ENCODE measurements around the gene CMKLR1. TPM values are rescaled to one million over a fixed set of nuclear protein-coding genes. Genes with fewer than 3 reads are reported as not detected.

The CMKLR1 gene
- total RNA-seq, 1 donor from 2014 or later, result 47.5 TPM

- H3K4me1 Mint-ChIP-seq (ENCODE audit: unreplicated experiment), result peaks cover 9% of the 10 kb centered on the region
- H3K36me3 Mint-ChIP-seq (ENCODE audit: unreplicated experiment), result no peaks in the 10 kb centered on the region
- no peak overlapping the region for H3K4me3 Mint-ChIP-seq (ENCODE audit: unreplicated experiment)
- peaks cover 25% of the 10 kb centered on the region for H3K9me3 Mint-ChIP-seq (ENCODE audit: unreplicated experiment)
- peaks cover 13% of the 10 kb centered on the region for H3K27me3 Mint-ChIP-seq (ENCODE audit: unreplicated experiment)
- TF ChIP-seq CTCF (IDR thresholded peaks at IDR 0.05), result no peak
- no peak for DNase-seq (ENCODE audit: extremely low spot score, unreplicated experiment)
- H3K27ac Mint-ChIP-seq (ENCODE audit: unreplicated experiment), result no peak overlapping the region
Observed at GRCh38 chr12:108380382-108380781, 41.3 kb upstream of the CMKLR1 start.

GRCh38 chr12:108379823-108380222, 40.7 kb upstream of the CMKLR1 start:
- no peak overlapping the region for H3K4me3 Mint-ChIP-seq (ENCODE audit: unreplicated experiment)
- H3K27ac Mint-ChIP-seq (ENCODE audit: unreplicated experiment), result no peak overlapping the region
- no peak for TF ChIP-seq CTCF (IDR thresholded peaks at IDR 0.05)
- peaks cover 23% of the 10 kb centered on the region for H3K9me3 Mint-ChIP-seq (ENCODE audit: unreplicated experiment)
- no peaks in the 10 kb centered on the region for H3K36me3 Mint-ChIP-seq (ENCODE audit: unreplicated experiment)
- H3K4me1 Mint-ChIP-seq (ENCODE audit: unreplicated experiment), result peaks cover 9% of the 10 kb centered on the region
- peaks cover 13% of the 10 kb centered on the region for H3K27me3 Mint-ChIP-seq (ENCODE audit: unreplicated experiment)
- DNase-seq (ENCODE audit: extremely low spot score, unreplicated experiment), result no peak

GRCh38 chr12:108378926-108379325, 39.8 kb upstream of the CMKLR1 start:
- Mint-ChIP-seq H3K27me3 (ENCODE audit: unreplicated experiment) (peaks cover 12% of the 10 kb centered on the region), H3K4me1 (ENCODE audit: unreplicated experiment) (peaks cover 9% of the 10 kb centered on the region), H3K9me3 (ENCODE audit: unreplicated experiment) (peaks cover 21% of the 10 kb centered on the region), H3K27ac (ENCODE audit: unreplicated experiment) (no peak overlapping the region), H3K36me3 (ENCODE audit: unreplicated experiment) (no peaks in the 10 kb centered on the region), H3K4me3 (ENCODE audit: unreplicated experiment) (no peak overlapping the region)
- TF ChIP-seq CTCF (IDR thresholded peaks at IDR 0.05), result no peak
- no peak for DNase-seq (ENCODE audit: extremely low spot score, unreplicated experiment)

- Mint-ChIP-seq H3K27ac (ENCODE audit: unreplicated experiment) (no peak overlapping the region), H3K4me1 (ENCODE audit: unreplicated experiment) (peaks cover 9% of the 10 kb centered on the region), H3K4me3 (ENCODE audit: unreplicated experiment) (no peak overlapping the region), H3K27me3 (ENCODE audit: unreplicated experiment) (peaks cover 4% of the 10 kb centered on the region), H3K9me3 (ENCODE audit: unreplicated experiment) (peaks cover 19% of the 10 kb centered on the region), H3K36me3 (ENCODE audit: unreplicated experiment) (no peaks in the 10 kb centered on the region)
- TF ChIP-seq CTCF (IDR thresholded peaks at IDR 0.05), result no peak
- no peak for DNase-seq (ENCODE audit: extremely low spot score, unreplicated experiment)
Observed at GRCh38 chr12:108377260-108377659, 38.1 kb upstream of the CMKLR1 start.

- H3K4me1 Mint-ChIP-seq (ENCODE audit: unreplicated experiment), result peaks cover 20% of the 10 kb centered on the region
- H3K27ac Mint-ChIP-seq (ENCODE audit: unreplicated experiment), result no peak overlapping the region
- no peaks in the 10 kb centered on the region for H3K36me3 Mint-ChIP-seq (ENCODE audit: unreplicated experiment)
- no peaks in the 10 kb centered on the region for H3K27me3 Mint-ChIP-seq (ENCODE audit: unreplicated experiment)
- peaks cover 19% of the 10 kb centered on the region for H3K9me3 Mint-ChIP-seq (ENCODE audit: unreplicated experiment)
- no peak for TF ChIP-seq CTCF (IDR thresholded peaks at IDR 0.05)
- H3K4me3 Mint-ChIP-seq (ENCODE audit: unreplicated experiment), result no peak overlapping the region
- no peak for DNase-seq (ENCODE audit: extremely low spot score, unreplicated experiment)
Observed at GRCh38 chr12:108375986-108376663, 37.0 kb upstream of the CMKLR1 start.
